ENCODE measurements around the gene NEDD4L. TPM values are rescaled to one million over a fixed set of nuclear protein-coding genes. Genes with fewer than 3 reads are reported as not detected.

Gene NEDD4L
- total and polyA plus RNA-seq, 2 experiments from 2014 or later = 36.2 to 72.3 TPM

DNA sequence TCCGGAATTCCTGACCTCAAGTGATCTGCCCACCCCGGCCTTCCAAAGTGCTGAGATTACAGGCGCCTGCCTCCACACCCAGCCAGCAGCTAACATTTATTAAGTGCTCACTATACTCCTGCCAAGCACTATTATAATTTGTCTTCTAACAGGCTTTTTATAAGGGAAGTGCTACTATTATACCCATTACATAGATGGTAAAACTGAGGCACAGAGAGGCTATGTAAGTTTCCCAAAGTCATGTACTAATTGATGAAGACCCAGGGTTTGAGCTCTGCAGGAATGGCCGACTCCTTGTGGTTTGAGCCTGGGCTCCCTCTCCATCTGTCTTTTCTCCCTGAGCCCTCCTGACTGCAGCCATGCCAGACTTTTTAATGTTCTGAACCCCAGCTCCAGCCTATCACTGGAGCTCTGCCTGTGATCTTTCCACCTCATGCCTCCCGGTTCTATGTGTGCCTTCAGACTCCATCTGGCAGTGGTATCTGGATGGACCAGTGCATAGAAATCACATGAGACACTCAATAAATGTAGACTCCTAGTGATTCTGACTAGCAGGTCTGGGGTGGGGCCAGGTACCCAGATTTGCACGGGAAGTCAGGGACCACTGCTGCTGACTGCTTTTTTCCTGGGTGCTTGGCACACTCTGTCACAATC is 197.1 kb downstream of the NEDD4L start:
- Histone ChIP-seq H3K27me3 (ENCODE audit: insufficient read depth) (no peaks in the 10 kb centered on the region), H3K4me1 (ENCODE audit: insufficient read depth) (peaks cover 9% of the 10 kb centered on the region), H3K79me2 (replicated peaks; ENCODE audit: insufficient read depth) (peaks cover 91% of the 10 kb centered on the region), H3K27ac (ENCODE audit: low read depth) (no peak overlapping the region; the same call in 1 of the 2 replicates), H4K20me1 (replicated peaks; ENCODE audit: insufficient read depth) (peaks cover 17% of the 10 kb centered on the region), H3K4me2 (no peak overlapping the region), H3F3A (replicated peaks; ENCODE audit: low read depth) (no peaks in the 10 kb centered on the region), H3K4me3 (no peak overlapping the region), H3K36me3 (ENCODE audit: insufficient read depth) (no peaks in the 10 kb centered on the region), H2AFZ (no peak overlapping the region), H3K9me2 (ENCODE audit: insufficient read depth) (no peaks in the 10 kb centered on the region)
- no peak for TF ChIP-seq NANOG (IDR thresholded peaks at IDR 0.05; ENCODE audit: borderline replicate concordance)
- no peak for TF ChIP-seq JUNB (IDR thresholded peaks at IDR 0.05; ENCODE audit: unreplicated experiment)
- TF ChIP-seq CREB1 (CRISPR knock-in tag; IDR thresholded peaks at IDR 0.05; ENCODE audit: low read depth) = no peak
- TF ChIP-seq, protein P1, sequence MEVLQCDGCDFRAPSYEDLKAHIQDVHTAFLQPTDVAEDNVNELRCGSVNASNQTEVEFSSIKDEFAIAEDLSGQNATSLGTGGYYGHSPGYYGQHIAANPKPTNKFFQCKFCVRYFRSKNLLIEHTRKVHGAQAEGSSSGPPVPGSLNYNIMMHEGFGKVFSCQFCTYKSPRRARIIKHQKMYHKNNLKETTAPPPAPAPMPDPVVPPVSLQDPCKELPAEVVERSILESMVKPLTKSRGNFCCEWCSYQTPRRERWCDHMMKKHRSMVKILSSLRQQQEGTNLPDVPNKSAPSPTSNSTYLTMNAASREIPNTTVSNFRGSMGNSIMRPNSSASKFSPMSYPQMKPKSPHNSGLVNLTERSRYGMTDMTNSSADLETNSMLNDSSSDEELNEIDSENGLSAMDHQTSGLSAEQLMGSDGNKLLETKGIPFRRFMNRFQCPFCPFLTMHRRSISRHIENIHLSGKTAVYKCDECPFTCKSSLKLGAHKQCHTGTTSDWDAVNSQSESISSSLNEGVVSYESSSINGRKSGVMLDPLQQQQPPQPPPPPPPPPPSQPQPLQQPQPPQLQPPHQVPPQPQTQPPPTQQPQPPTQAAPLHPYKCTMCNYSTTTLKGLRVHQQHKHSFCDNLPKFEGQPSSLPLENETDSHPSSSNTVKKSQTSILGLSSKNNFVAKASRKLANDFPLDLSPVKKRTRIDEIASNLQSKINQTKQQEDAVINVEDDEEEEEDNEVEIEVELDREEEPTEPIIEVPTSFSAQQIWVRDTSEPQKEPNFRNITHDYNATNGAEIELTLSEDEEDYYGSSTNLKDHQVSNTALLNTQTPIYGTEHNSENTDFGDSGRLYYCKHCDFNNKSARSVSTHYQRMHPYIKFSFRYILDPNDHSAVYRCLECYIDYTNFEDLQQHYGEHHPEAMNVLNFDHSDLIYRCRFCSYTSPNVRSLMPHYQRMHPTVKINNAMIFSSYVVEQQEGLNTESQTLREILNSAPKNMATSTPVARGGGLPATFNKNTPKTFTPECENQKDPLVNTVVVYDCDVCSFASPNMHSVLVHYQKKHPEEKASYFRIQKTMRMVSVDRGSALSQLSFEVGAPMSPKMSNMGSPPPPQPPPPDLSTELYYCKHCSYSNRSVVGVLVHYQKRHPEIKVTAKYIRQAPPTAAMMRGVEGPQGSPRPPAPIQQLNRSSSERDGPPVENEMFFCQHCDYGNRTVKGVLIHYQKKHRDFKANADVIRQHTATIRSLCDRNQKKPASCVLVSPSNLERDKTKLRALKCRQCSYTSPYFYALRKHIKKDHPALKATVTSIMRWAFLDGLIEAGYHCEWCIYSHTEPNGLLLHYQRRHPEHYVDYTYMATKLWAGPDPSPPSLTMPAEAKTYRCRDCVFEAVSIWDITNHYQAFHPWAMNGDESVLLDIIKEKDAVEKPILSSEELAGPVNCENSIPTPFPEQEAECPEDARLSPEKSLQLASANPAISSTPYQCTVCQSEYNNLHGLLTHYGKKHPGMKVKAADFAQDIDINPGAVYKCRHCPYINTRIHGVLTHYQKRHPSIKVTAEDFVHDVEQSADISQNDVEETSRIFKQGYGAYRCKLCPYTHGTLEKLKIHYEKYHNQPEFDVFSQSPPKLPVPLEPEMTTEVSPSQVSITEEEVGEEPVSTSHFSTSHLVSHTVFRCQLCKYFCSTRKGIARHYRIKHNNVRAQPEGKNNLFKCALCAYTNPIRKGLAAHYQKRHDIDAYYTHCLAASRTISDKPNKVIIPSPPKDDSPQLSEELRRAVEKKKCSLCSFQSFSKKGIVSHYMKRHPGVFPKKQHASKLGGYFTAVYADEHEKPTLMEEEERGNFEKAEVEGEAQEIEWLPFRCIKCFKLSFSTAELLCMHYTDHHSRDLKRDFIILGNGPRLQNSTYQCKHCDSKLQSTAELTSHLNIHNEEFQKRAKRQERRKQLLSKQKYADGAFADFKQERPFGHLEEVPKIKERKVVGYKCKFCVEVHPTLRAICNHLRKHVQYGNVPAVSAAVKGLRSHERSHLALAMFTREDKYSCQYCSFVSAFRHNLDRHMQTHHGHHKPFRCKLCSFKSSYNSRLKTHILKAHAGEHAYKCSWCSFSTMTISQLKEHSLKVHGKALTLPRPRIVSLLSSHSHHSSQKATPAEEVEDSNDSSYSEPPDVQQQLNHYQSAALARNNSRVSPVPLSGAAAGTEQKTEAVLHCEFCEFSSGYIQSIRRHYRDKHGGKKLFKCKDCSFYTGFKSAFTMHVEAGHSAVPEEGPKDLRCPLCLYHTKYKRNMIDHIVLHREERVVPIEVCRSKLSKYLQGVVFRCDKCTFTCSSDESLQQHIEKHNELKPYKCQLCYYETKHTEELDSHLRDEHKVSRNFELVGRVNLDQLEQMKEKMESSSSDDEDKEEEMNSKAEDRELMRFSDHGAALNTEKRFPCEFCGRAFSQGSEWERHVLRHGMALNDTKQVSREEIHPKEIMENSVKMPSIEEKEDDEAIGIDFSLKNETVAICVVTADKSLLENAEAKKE (CRISPR knock-in tag; IDR thresholded peaks at IDR 0.05) = no peak
- Mint-ChIP-seq H3K4me3 (no peak overlapping the region), H3K27ac (no peak overlapping the region), H3K27me3 (ENCODE audit: insufficient read depth, low read depth, poor library complexity) (peaks cover 4% of the 10 kb centered on the region), H3K9me3 (no peaks in the 10 kb centered on the region), H3K36me3 (ENCODE audit: low read depth) (no peaks in the 10 kb centered on the region), H3K4me1 (peaks cover 32% of the 10 kb centered on the region)
- DNase-seq (ENCODE audit: low spot score) (no peak), ATAC-seq (no peak)

GRCh38 chr18:58241877-58242276 is 197.9 kb downstream of the NEDD4L start:
- Histone ChIP-seq H3K36me3 (ENCODE audit: insufficient read depth) (no peaks in the 10 kb centered on the region), H3K4me2 (0 out of 2 replicates have a peak overlapping the region, but pooled peaks have one; percentile 12), H4K20me1 (replicated peaks; ENCODE audit: insufficient read depth) (peaks cover 17% of the 10 kb centered on the region), H3K79me2 (replicated peaks; ENCODE audit: insufficient read depth) (peaks cover 83% of the 10 kb centered on the region), H3K9me2 (ENCODE audit: insufficient read depth) (no peaks in the 10 kb centered on the region), H3K27ac (ENCODE audit: low read depth) (no peak overlapping the region; the same call in 1 of the 2 replicates), H3K4me1 (ENCODE audit: insufficient read depth) (peaks cover 12% of the 10 kb centered on the region), H3F3A (replicated peaks; ENCODE audit: low read depth) (no peaks in the 10 kb centered on the region), H2AFZ (no peak overlapping the region), H3K27me3 (ENCODE audit: insufficient read depth) (no peaks in the 10 kb centered on the region), H3K4me3 (no peak overlapping the region)
- no peak for TF ChIP-seq POLR2AphosphoS5 (IDR thresholded peaks at IDR 0.05; ENCODE audit: low read depth)
- H3K36me3 Mint-ChIP-seq (ENCODE audit: low read depth) = no peaks in the 10 kb centered on the region
- H3K9me3 Mint-ChIP-seq = no peaks in the 10 kb centered on the region
- no peak for DNase-seq (ENCODE audit: low spot score)
- H3K27ac Mint-ChIP-seq = no peak overlapping the region
- no peaks in the 10 kb centered on the region for H3K27me3 Mint-ChIP-seq (ENCODE audit: insufficient read depth, low read depth, poor library complexity)
- H3K4me1 Mint-ChIP-seq = peaks cover 34% of the 10 kb centered on the region
- H3K4me3 Mint-ChIP-seq = no peak overlapping the region
- ATAC-seq = peak; percentile 65
